HepG2 (cell line): ENCODE results near the gene THSD8. TPM values are rescaled to one million over a fixed set of nuclear protein-coding genes. Genes with fewer than 3 reads are reported as not detected.
A peak's percentile ranks its signal among the peaks of the same experiment; 100 is the strongest.

ENCODE experiments used
- AKAP8 ChIP-seq: sonication (generic); formaldehyde crosslinking; IDR thresholded peaks from 2 replicates; pipeline ENCODE4 v1.5.1; 2020; ENCODE audit warnings: mild to moderate bottlenecking, missing genetic modification reagents
- ARID5B ChIP-seq: IDR thresholded peaks from 2 replicates; pipeline ENCODE4 v1.4.0; 2020; ENCODE audit warnings: mild to moderate bottlenecking, missing genetic modification reagents
- CHCHD3 ChIP-seq: sonication (generic); formaldehyde crosslinking; IDR thresholded peaks from 2 replicates; pipeline ENCODE4 v1.8.0; 2022; ENCODE audit warnings: mild to moderate bottlenecking, missing genetic modification reagents, moderate library complexity
- DBP ChIP-seq: sonication (generic); formaldehyde crosslinking; IDR thresholded peaks from 2 replicates; pipeline ENCODE4 v1.4.0; 2020; ENCODE audit warnings: missing genetic modification reagents; ENCODE audit errors: not compliant biosample characterization
- HDAC6 ChIP-seq: fragments of 200-600 bp; sonication (generic); IDR thresholded peaks from 2 replicates; pipeline ENCODE4 v1.7.0; 2017; ENCODE audit warnings: mild to moderate bottlenecking, antibody characterized with exemption, low read length, low read depth
- HHEX ChIP-seq: IDR thresholded peaks from 2 replicates; pipeline ENCODE4 v1.6.1; 2016; ENCODE audit warnings: control low read depth
- KAT8 ChIP-seq: IDR thresholded peaks from 2 replicates; pipeline ENCODE4 v1.6.1; 2016; ENCODE audit warnings: missing genetic modification reagents, missing compliant biosample characterization
- MBD4 ChIP-seq: IDR thresholded peaks from 2 replicates; pipeline ENCODE4 v1.6.1; 2012; ENCODE audit warnings: low read length, inconsistent platforms, borderline replicate concordance
- PAXIP1 ChIP-seq: sonication (generic); formaldehyde crosslinking; conservative IDR thresholded peaks from 2 replicates; pipeline ENCODE4 v1.4.0; 2020; ENCODE audit warnings: mild to moderate bottlenecking, missing genetic modification reagents, moderate library complexity
- TRIM24 ChIP-seq: sonication (generic); formaldehyde crosslinking; IDR thresholded peaks from 2 replicates; pipeline ENCODE4 v1.8.0; 2022; ENCODE audit warnings: mild to moderate bottlenecking, missing genetic modification reagents
- ZBTB46 ChIP-seq: sonication (generic); formaldehyde crosslinking; IDR thresholded peaks from 2 replicates; pipeline ENCODE4 v1.4.0; 2020; ENCODE audit warnings: mild to moderate bottlenecking, missing genetic modification reagents, borderline replicate concordance
- ZNF280B ChIP-seq: sonication (generic); formaldehyde crosslinking; IDR thresholded peaks from 2 replicates; pipeline ENCODE4 v1.5.0; 2020; ENCODE audit warnings: missing genetic modification reagents, mild to moderate bottlenecking, borderline replicate concordance
- ZNF556 ChIP-seq: sonication (generic); formaldehyde crosslinking; IDR thresholded peaks from 2 replicates; pipeline ENCODE4 v1.4.0; 2020; ENCODE audit warnings: mild to moderate bottlenecking, missing genetic modification reagents, borderline replicate concordance
- ZNF563 ChIP-seq: sonication (generic); formaldehyde crosslinking; IDR thresholded peaks from 2 replicates; pipeline ENCODE4 v1.8.0; 2022; ENCODE audit warnings: mild to moderate bottlenecking, moderate library complexity, missing genetic modification reagents
- ZNF784 ChIP-seq: sonication (generic); formaldehyde crosslinking; IDR thresholded peaks from 2 replicates; pipeline ENCODE4 v1.5.1; 2020; ENCODE audit warnings: missing genetic modification reagents, mild to moderate bottlenecking, borderline replicate concordance
- polyA plus RNA-seq, 8 experiments: library from polyadenylated mRNA; depleted of rRNA in 3 of 8; stranded (reverse) in 7 of 8; unstranded in 1 of 8; fragments of >200 nt; fragmentation: Illumina TruSeq in 4 of 8; extraction: Trizol in 4 of 8; gene quantifications; 2 replicates each; pipeline versions ENCODE4 v1.2.1 to v1.2.3, GENCODE V29; 2011 to 2016; ENCODE audit warnings: low read depth in 4 of 8, missing spikeins in 1 of 8, mixed read lengths in 1 of 8; ENCODE audit not compliant: insufficient read depth in 1 of 8
- total RNA-seq, 5 experiments: library from RNA; depleted of rRNA; stranded (reverse); fragments of >200 nt; fragmentation: Illumina TruSeq; extraction: Trizol; gene quantifications; 2 replicates each; pipeline ENCODE4 v1.2.3, GENCODE V29; 2016; ENCODE audit warnings: low read depth in 1 of 5

The THSD8 gene
- total and polyA plus RNA-seq, 2 of the 13 experiments (the other 11 are each of a cell fraction or from before 2014, with no cell fraction given): 4.8 to 14.9 TPM

- TF ChIP-seq ARID5B: no peak; the same call in 1 of the 2 replicates
- TF ChIP-seq KAT8 (CRISPR knock-in tag): peak; percentile 61
- 0 out of 2 replicates have a peak, but pooled peaks have one; percentile 42 for TF ChIP-seq ZNF280B
- no peak for TF ChIP-seq ZNF784 (CRISPR knock-in tag)
- no peak for TF ChIP-seq MBD4
- TF ChIP-seq PAXIP1: peak; percentile 36; the same call in 1 of the 2 replicates
- TF ChIP-seq TRIM24: no peak
- TF ChIP-seq DBP (CRISPR knock-in tag): no peak
- no peak for TF ChIP-seq AKAP8 (CRISPR knock-in tag)
- TF ChIP-seq HHEX (CRISPR knock-in tag): no peak
- TF ChIP-seq ZNF563 (CRISPR knock-in tag): no peak
- 0 out of 2 replicates have a peak, but pooled peaks have one; percentile 25 for TF ChIP-seq CHCHD3 (CRISPR knock-in tag)
- TF ChIP-seq ZNF556 (CRISPR knock-in tag): no peak
- no peak for TF ChIP-seq ZBTB46
- TF ChIP-seq HDAC6: no peak
Measured at GRCh38 chr19:12789904-12790619, 11.8 kb upstream of the THSD8 start (continued).
